GM12878 (cell line): ENCODE measurements around the gene NKAIN4. TPM values are rescaled to one million over a fixed set of nuclear protein-coding genes. Genes with fewer than 3 reads are reported as not detected.

Experiments
- ATAC-seq: fragments of 200-7000 bp; cut with Tn5 transposase; 3 replicates; pipeline ENCODE4 v1.9.1; 2020; ENCODE audit warnings: mild to moderate bottlenecking, moderate library complexity
- BruUV-seq: library from RNA; stranded (reverse); fragments of 400-500 nt; replicated peaks from 2 replicates; lab custom pipeline; 2021; lab: Mats Ljungman, UMichigan
- CTCF ChIA-PET: fragments of 300-600 bp; sonication (Branson Sonifier 250); formaldehyde crosslinking; extraction: SDS; loops from one replicate; lab custom pipeline; 2021; ENCODE audit warnings: inconsistent platforms; lab: Yijun Ruan, JAX
- POLR2A ChIA-PET: fragments of 350-600 bp; formaldehyde crosslinking; extraction: SDS; loops from one replicate; lab custom pipeline; 2021; ENCODE audit warnings: inconsistent platforms; lab: Charles Lee
- RAD21 ChIA-PET: fragments of 300-600 bp; sonication (Branson Sonifier 250); formaldehyde crosslinking; loops from one replicate; lab custom pipeline; 2023; ENCODE audit warnings: antibody characterized with exemption; ENCODE audit not compliant: unreplicated experiment; lab: Charles Lee
- SMC1A ChIA-PET: fragments of 300-600 bp; sonication (Branson Sonifier 250); formaldehyde crosslinking; loops from one replicate; lab custom pipeline; 2023; ENCODE audit not compliant: unreplicated experiment, uncharacterized antibody; lab: Charles Lee
- DNase-seq: peaks from one replicate; pipeline ENCODE4 v3.0.0-alpha.2; 2011; ENCODE audit warnings: low read depth, low spot score
- FAIRE-seq: peaks from 3 replicates; lab custom pipeline; 2011; peaks lifted over from hg19 to GRCh38; lab: Jason Lieb, UNC
- H2AFZ ChIP-seq: 2 replicates; pipeline ENCODE4 v1.6.0; 2011; ENCODE audit warnings: low read depth, low read length, control low read depth; ENCODE audit not compliant: control insufficient read depth
- H3K27ac ChIP-seq: 2 replicates; pipeline ENCODE4 v1.5.1; 2011; ENCODE audit warnings: control low read depth; ENCODE audit not compliant: control insufficient read depth, insufficient read depth
- H3K27me3 ChIP-seq, 2 experiments: replicated peaks in 1 of 2; 2 replicates each; pipeline versions ENCODE4 v1.6.0 to v1.6.1; 2011; ENCODE audit warnings: low read length in 1 of 2; ENCODE audit not compliant: control insufficient read depth in 2 of 2, insufficient read depth in 2 of 2
- H3K36me3 ChIP-seq, 2 experiments: 2 replicates each; pipeline ENCODE4 v1.5.1; 2011; ENCODE audit warnings: low read length in 1 of 2; ENCODE audit not compliant: control insufficient read depth in 2 of 2, insufficient read depth in 2 of 2
- H3K4me1 ChIP-seq: 2 replicates; pipeline ENCODE4 v1.6.1; 2011; ENCODE audit warnings: mild to moderate bottlenecking, low read length, moderate library complexity, mixed read lengths; ENCODE audit not compliant: control insufficient read depth, insufficient read depth
- H3K4me2 ChIP-seq: 2 replicates; pipeline ENCODE4 v1.6.0; 2011; ENCODE audit warnings: control low read depth; ENCODE audit not compliant: control insufficient read depth, insufficient read depth
- H3K4me3 ChIP-seq: fragments of 200-600 bp; sonication (generic); 2 replicates; pipeline ENCODE4 v1.5.1; 2016
- H3K79me2 ChIP-seq: 2 replicates; pipeline ENCODE4 v1.6.0; 2011; ENCODE audit warnings: low read length; ENCODE audit not compliant: control insufficient read depth, insufficient read depth
- H3K9ac ChIP-seq: 2 replicates; pipeline ENCODE4 v1.8.0; 2011; ENCODE audit warnings: low read length, control low read depth, mixed read lengths; ENCODE audit not compliant: control insufficient read depth, insufficient read depth
- H3K9me3 ChIP-seq: replicated peaks from 3 replicates; pipeline ENCODE4 v1.5.1; 2011; ENCODE audit warnings: mild to moderate bottlenecking, low read length; ENCODE audit not compliant: control insufficient read depth, insufficient read depth
- H4K20me1 ChIP-seq: 2 replicates; pipeline ENCODE4 v1.6.0; 2011; ENCODE audit not compliant: control insufficient read depth, insufficient read depth
- BHLHE40 ChIP-seq, 2 experiments: fragments of 450-650 bp in 1 of 2; IDR thresholded peaks; 2 replicates each; pipeline ENCODE4 v1.6.1; 2011 to 2017; ENCODE audit warnings: low read depth in 2 of 2, borderline replicate concordance in 1 of 2, improper control_type of control experiment in 1 of 2, low read length in 1 of 2, mild to moderate bottlenecking in 1 of 2
- ELK1 ChIP-seq: IDR thresholded peaks from 2 replicates; pipeline ENCODE4 v1.6.1; 2012; ENCODE audit warnings: low read depth, low read length, improper control_type of control experiment
- IRF3 ChIP-seq: fragments of 450-650 bp; IDR thresholded peaks from 2 replicates; pipeline ENCODE4 v1.6.1; 2014; ENCODE audit warnings: mild to moderate bottlenecking
- NFYA ChIP-seq: IDR thresholded peaks from 2 replicates; pipeline ENCODE4 v1.6.1; 2011; ENCODE audit warnings: low read depth, mild to moderate bottlenecking, low read length, improper control_type of control experiment, borderline replicate concordance
- NRF1 ChIP-seq: conservative IDR thresholded peaks from 2 replicates; pipeline ENCODE4 v1.6.1; 2011; ENCODE audit warnings: mild to moderate bottlenecking, low read depth, low read length, improper control_type of control experiment
- RB1 ChIP-seq: fragments of 450-650 bp; formaldehyde crosslinking; IDR thresholded peaks from 2 replicates; pipeline ENCODE4 v1.6.1; 2017; ENCODE audit warnings: mild to moderate bottlenecking, borderline replicate concordance
- SKIL ChIP-seq: fragments of 450-650 bp; IDR thresholded peaks from 2 replicates; pipeline ENCODE4 v1.6.1; 2017; ENCODE audit warnings: mild to moderate bottlenecking, low read depth, inconsistent platforms; ENCODE audit not compliant: poor library complexity, severe bottlenecking
- ZBTB33 ChIP-seq: fragments of 450-650 bp; IDR thresholded peaks from 2 replicates; pipeline ENCODE4 v1.6.1; 2017; ENCODE audit warnings: mild to moderate bottlenecking
- ZNF24 ChIP-seq: fragments of 450-650 bp; IDR thresholded peaks from 2 replicates; pipeline ENCODE4 v1.6.1; 2017; ENCODE audit warnings: antibody characterized with exemption, mild to moderate bottlenecking
- WGBS: methylation state at CpG from one replicate; pipeline ENCODE4 v1.1.6; 2016; ENCODE audit warnings: low lambda C conversion rate; ENCODE audit not compliant: insufficient replicate concordance, insufficient coverage; ENCODE audit errors: missing lambda C conversion rate; 5-methylcytosine and 5-hydroxymethylcytosine counted together
- in situ Hi-C: fragments of 300-500 bp; cut with MboI; formaldehyde crosslinking; loops from 9 replicates; pipeline ENCODE4 v1.14.3; 2018; ENCODE audit warnings: mixed read lengths
- intact Hi-C: fragments of 100-400 bp; cut with micrococcal nuclease; formaldehyde crosslinking; loops from one replicate; pipeline ENCODE4 v1.14.2; 2022; ENCODE audit not compliant: unreplicated experiment
- polyA plus RNA-seq, 11 experiments: library from polyadenylated mRNA; depleted of rRNA in 4 of 11; unstranded in 6 of 11; stranded (reverse) in 5 of 11; fragments of >200 nt; fragmentation: Nextera tagmentation in 4 of 11; fragmentation: Illumina TruSeq in 1 of 11; extraction: Ambion mirVana in 4 of 11; extraction: Trizol in 1 of 11; gene quantifications; 1 replicate in 1 of 11; 2 replicates in 10 of 11; pipeline versions ENCODE4 v1.2.1 to v1.2.3, GENCODE V29; 2011 to 2016; ENCODE audit warnings: inconsistent platforms in 2 of 11, missing spikeins in 2 of 11, low read depth in 1 of 11
- total RNA-seq, 4 experiments: library from RNA; depleted of rRNA in 3 of 4; stranded (reverse); fragments of >200 nt in 3 of 4; fragmentation: Illumina TruSeq in 1 of 4; extraction: Trizol in 1 of 4; gene quantifications; 2 replicates each; pipeline versions ENCODE4 v1.2.1 to v1.2.3, GENCODE V29; 2013 to 2021

The NKAIN4 gene
- total and polyA plus RNA-seq, 10 of the 15 experiments (the other 5 are each of a cell fraction or from before 2014, with no cell fraction given): 0.11 TPM; not detected in 9

GRCh38 chr20:63260521-63260920 lies 6.3 kb upstream of the NKAIN4 start:
- Histone ChIP-seq H4K20me1 (no peaks in the 10 kb centered on the region), H2AFZ (no peak overlapping the region), H3K36me3 (no peaks in the 10 kb centered on the region), H3K79me2 (no peaks in the 10 kb centered on the region), H3K4me2 (no peak overlapping the region), H3K4me1 (no peaks in the 10 kb centered on the region), H3K27ac (no peak overlapping the region), H3K4me3 (no peak overlapping the region), H3K9ac (no peak overlapping the region), H3K9me3 (no peaks in the 10 kb centered on the region), H3K27me3 (peaks cover 0 to 6% of the 10 kb centered on the region in 2 experiments; a peak in 2 of 4 replicates)
- ATAC-seq (no peak), FAIRE-seq (no peak), DNase-seq (no peak)
- in situ Hi-C loops (no loop called here), intact Hi-C loops (no loop called here)
- no TSS peak for BruUV-seq
- SMC1A ChIA-PET: no interaction called here
- TF ChIP-seq ZNF24: no peak
- 23% methylated on average over 12 of the region's 15 CpGs for WGBS
- POLR2A ChIA-PET: no interaction called here
- CTCF ChIA-PET: no interaction called here
- RAD21 ChIA-PET: no interaction called here

- no peak overlapping the region for H3K9ac ChIP-seq
- 13% methylated on average over 25 of the region's 25 CpGs for WGBS
- ChIA-PET POLR2A (interaction anchor here (0.6 kb wide), 1 partner anchor 508 kb away, joined by 4 read pairs; no protein-coding TSS in a partner anchor), SMC1A (no interaction called here), CTCF (no interaction called here), RAD21 (no interaction called here)
- H3K27me3 ChIP-seq: peaks cover 0 to 9% of the 10 kb centered on the region in 2 experiments; a peak in 2 of 4 replicates
- in situ Hi-C loops: no loop called here
- intact Hi-C loops: no loop called here
- ATAC-seq: no peak; the same call in 2 of the 3 replicates
- H3K4me3 ChIP-seq: no peak overlapping the region
- no peaks in the 10 kb centered on the region for H3K9me3 ChIP-seq
- no peaks in the 10 kb centered on the region for H4K20me1 ChIP-seq
- no peaks in the 10 kb centered on the region for H3K4me1 ChIP-seq
- no peak for DNase-seq
- no peak overlapping the region for H3K27ac ChIP-seq
- no peak overlapping the region for H3K4me2 ChIP-seq
- H3K79me2 ChIP-seq: no peaks in the 10 kb centered on the region
- no peaks in the 10 kb centered on the region for H3K36me3 ChIP-seq
- BruUV-seq: no TSS peak
- H2AFZ ChIP-seq: no peak overlapping the region
- FAIRE-seq: no peak
- TF ChIP-seq NFYA (no peak), SKIL (no peak), ZBTB33 (no peak), RB1 (no peak), IRF3 (no peak), ELK1 (no peak), NRF1 (no peak), BHLHE40 (IDR thresholded peaks at IDR 0.05; ENCODE audit: borderline replicate concordance in 1 of 2, low read depth in 2 of 2, low read length in 1 of 2) (peak in 1 of 2 experiments; percentile 28; a peak in 1 of 4 replicates)
These were observed 5.6 kb upstream of the NKAIN4 start for GRCh38 chr20:63259734-63260460.
